IMR-90 (cell line): ENCODE data around the gene HIF1AN. TPM values are rescaled to one million over a fixed set of nuclear protein-coding genes. Genes with fewer than 3 reads are reported as not detected.

Experiments used
- ATAC-seq: fragments of 200-7000 bp; cut with Tn5 transposase; 2 replicates; pipeline ENCODE4 v1.9.1; 2020; ENCODE audit warnings: low read depth, mild to moderate bottlenecking, moderate library complexity
- BruUV-seq: library from RNA; stranded (reverse); fragments of 400-500 nt; replicated peaks from 2 replicates; lab custom pipeline; 2021; lab: Mats Ljungman, UMichigan
- CTCF ChIA-PET: fragments of 300-600 bp; formaldehyde crosslinking; extraction: SDS; loops from one replicate; lab custom pipeline; 2021; ENCODE audit warnings: antibody characterized with exemption; lab: Yijun Ruan, JAX
- POLR2A ChIA-PET: fragments of 300-600 bp; sonication (Branson Sonifier 250); formaldehyde crosslinking; loops from one replicate; lab custom pipeline; 2022; ENCODE audit warnings: antibody characterized with exemption; ENCODE audit not compliant: unreplicated experiment; lab: Charles Lee
- DNase-seq: peaks from one replicate; pipeline ENCODE4 v3.0.0; 2013
- H2AFZ ChIP-seq: replicated peaks from 2 replicates; pipeline ENCODE3; 2013; ENCODE audit warnings: low read length, mild to moderate bottlenecking; ENCODE audit not compliant: poor library complexity
- H2AK5ac ChIP-seq: 2 replicates; pipeline ENCODE4 v1.6.1; 2013; ENCODE audit warnings: low read depth, low read length, inconsistent platforms
- H2AK9ac ChIP-seq: replicated peaks from 2 replicates; pipeline ENCODE3; 2013; ENCODE audit warnings: mild to moderate bottlenecking, low read depth, low read length, moderate library complexity; ENCODE audit not compliant: poor library complexity
- H2BK120ac ChIP-seq: 2 replicates; pipeline ENCODE4 v1.6.1; 2013; ENCODE audit warnings: low read depth, low read length, inconsistent platforms
- H2BK15ac ChIP-seq: 3 replicates; pipeline ENCODE4 v1.6.1; 2013; ENCODE audit warnings: low read depth, low read length, inconsistent platforms
- H2BK20ac ChIP-seq: 2 replicates; pipeline ENCODE4 v1.6.1; 2013; ENCODE audit warnings: low read depth, mild to moderate bottlenecking, inconsistent platforms, low read length, moderate library complexity
- H2BK5ac ChIP-seq: 2 replicates; pipeline ENCODE4 v1.6.1; 2013; ENCODE audit warnings: mild to moderate bottlenecking, low read depth, low read length, inconsistent platforms; ENCODE audit not compliant: poor library complexity, severe bottlenecking
- H3K14ac ChIP-seq: replicated peaks from 2 replicates; pipeline ENCODE4 v1.6.1; 2013; ENCODE audit warnings: low read depth, low read length, inconsistent platforms
- H3K18ac ChIP-seq: 2 replicates; pipeline ENCODE4 v1.6.1; 2013; ENCODE audit warnings: low read depth, low read length, control low read depth
- H3K23ac ChIP-seq: 2 replicates; pipeline ENCODE4 v1.6.1; 2013; ENCODE audit warnings: low read depth, low read length, inconsistent platforms
- H3K27ac ChIP-seq: 2 replicates; pipeline ENCODE4 v1.5.1; 2013; ENCODE audit warnings: mild to moderate bottlenecking, control low read depth, low read length; ENCODE audit not compliant: insufficient read depth
- H3K27me3 ChIP-seq: 2 replicates; pipeline ENCODE4 v1.6.1; 2013; ENCODE audit warnings: low read length; ENCODE audit not compliant: control insufficient read depth, insufficient read depth
- H3K36me3 ChIP-seq: 2 replicates; pipeline ENCODE4 v1.6.1; 2013; ENCODE audit warnings: low read length, mixed read lengths; ENCODE audit not compliant: control insufficient read depth, insufficient read depth
- H3K4ac ChIP-seq: 2 replicates; pipeline ENCODE4 v1.6.1; 2013; ENCODE audit warnings: low read depth, low read length, inconsistent platforms
- H3K4me1 ChIP-seq: 2 replicates; pipeline ENCODE4 v1.6.1; 2013; ENCODE audit warnings: low read length, mixed read lengths; ENCODE audit not compliant: control insufficient read depth, insufficient read depth
- H3K4me2 ChIP-seq: 2 replicates; pipeline ENCODE4 v1.6.1; 2013; ENCODE audit warnings: low read depth, mild to moderate bottlenecking, control low read depth, low read length, moderate library complexity
- H3K4me3 ChIP-seq: 2 replicates; pipeline ENCODE4 v1.5.1; 2013; ENCODE audit warnings: low read depth, mild to moderate bottlenecking, control low read depth, low read length, moderate library complexity; ENCODE audit not compliant: insufficient read depth
- H3K56ac ChIP-seq: 2 replicates; pipeline ENCODE4 v1.6.1; 2013; ENCODE audit warnings: low read length, inconsistent platforms; ENCODE audit not compliant: insufficient read depth; ENCODE audit errors: extremely low read depth
- H3K79me1 ChIP-seq, 2 experiments: 2 replicates each; pipeline ENCODE4 v1.6.1; 2013; ENCODE audit warnings: low read length in 2 of 2, inconsistent platforms in 1 of 2, low read depth in 1 of 2
- H3K9ac ChIP-seq: 2 replicates; pipeline ENCODE4 v1.6.1; 2013; ENCODE audit warnings: low read depth, low read length, control low read depth
- H3K9me1 ChIP-seq: 2 replicates; pipeline ENCODE4 v1.6.1; 2013; ENCODE audit warnings: low read length, inconsistent platforms; ENCODE audit not compliant: insufficient read depth
- H3K9me3 ChIP-seq: 2 replicates; pipeline ENCODE4 v1.6.1; 2013; ENCODE audit warnings: low read length; ENCODE audit not compliant: control insufficient read depth, insufficient read depth
- H4K20me1 ChIP-seq: 2 replicates; pipeline ENCODE4 v1.6.1; 2013; ENCODE audit warnings: low read length, inconsistent platforms; ENCODE audit not compliant: insufficient read depth
- H4K5ac ChIP-seq: 2 replicates; pipeline ENCODE4 v1.6.1; 2013; ENCODE audit warnings: mild to moderate bottlenecking, low read depth, low read length, control low read depth
- H4K8ac ChIP-seq, 2 experiments: 2 replicates each; pipeline ENCODE4 v1.6.1; 2013; ENCODE audit warnings: low read depth in 2 of 2, low read length in 2 of 2, control low read depth in 1 of 2, inconsistent platforms in 1 of 2
- H4K91ac ChIP-seq: 2 replicates; pipeline ENCODE4 v1.6.1; 2013; ENCODE audit warnings: low read depth, low read length, inconsistent platforms; ENCODE audit not compliant: insufficient read depth
- BHLHE40 ChIP-seq: fragments of 150-350 bp; IDR thresholded peaks from 2 replicates; pipeline ENCODE4 v1.6.1; 2016; ENCODE audit warnings: mild to moderate bottlenecking, low read depth, low read length
- CEBPB ChIP-seq: IDR thresholded peaks from 2 replicates; pipeline ENCODE4 v1.6.1; 2012; ENCODE audit warnings: low read depth, low read length, improper control_type of control experiment
- CHD1 ChIP-seq: IDR thresholded peaks from 2 replicates; pipeline ENCODE4 v1.6.1; 2012; ENCODE audit warnings: low read depth, low read length, improper control_type of control experiment
- MAFK ChIP-seq: IDR thresholded peaks from 2 replicates; pipeline ENCODE4 v1.6.1; 2012; ENCODE audit warnings: low read depth, low read length, improper control_type of control experiment
- MXI1 ChIP-seq: IDR thresholded peaks from 2 replicates; pipeline ENCODE4 v1.6.1; 2012; ENCODE audit warnings: low read depth, mild to moderate bottlenecking, low read length, moderate library complexity, borderline replicate concordance
- NFE2L2 ChIP-seq: fragments of 150-350 bp; IDR thresholded peaks from 2 replicates; pipeline ENCODE4 v1.6.1; 2016; ENCODE audit warnings: low read depth, mild to moderate bottlenecking, low read length
- POLR2A ChIP-seq: IDR thresholded peaks from 2 replicates; pipeline ENCODE4 v1.6.1; 2012; ENCODE audit warnings: mild to moderate bottlenecking, low read depth, low read length
- RAD21 ChIP-seq: IDR thresholded peaks from 2 replicates; pipeline ENCODE4 v1.6.1; 2012; ENCODE audit warnings: low read length, improper control_type of control experiment
- RCOR1 ChIP-seq: IDR thresholded peaks from 2 replicates; pipeline ENCODE4 v1.6.1; 2012; ENCODE audit warnings: mild to moderate bottlenecking, low read length, improper control_type of control experiment; ENCODE audit not compliant: insufficient replicate concordance
- RFX5 ChIP-seq: IDR thresholded peaks from 2 replicates; pipeline ENCODE4 v1.8.0; 2012; ENCODE audit warnings: low read depth, mild to moderate bottlenecking, low read length, moderate library complexity
- SMC3 ChIP-seq: fragments of 150-350 bp; IDR thresholded peaks from 2 replicates; pipeline ENCODE4 v1.6.1; 2016; ENCODE audit warnings: low read depth, mild to moderate bottlenecking, antibody characterized with exemption, low read length, moderate library complexity
- WGBS, 2 experiments: methylation state at CpG; one replicate each; pipeline versions ENCODE4 v1.1.5 to v1.1.7; 2013; ENCODE audit warnings: missing lambda C conversion rate in 2 of 2; ENCODE audit not compliant: insufficient read length in 1 of 2; ENCODE audit errors: extremely low coverage in 2 of 2; 5-methylcytosine and 5-hydroxymethylcytosine counted together
- dilution Hi-C: fragments of 300-500 bp; cut with HindIII; formaldehyde crosslinking; loops from one replicate; pipeline ENCODE4 v1.14.3; 2018; ENCODE audit warnings: low sequenced_read_pairs; ENCODE audit not compliant: unreplicated experiment
- in situ Hi-C: fragments of 300-500 bp; cut with MboI; formaldehyde crosslinking; loops from 3 replicates; pipeline ENCODE4 v1.14.3; 2019; ENCODE audit warnings: low sequenced_read_pairs, inconsistent platforms, mixed read lengths
- intact Hi-C: fragments of 100-400 bp; cut with micrococcal nuclease; formaldehyde crosslinking; loops from 2 replicates; pipeline ENCODE4 v1.10.0; 2022
- polyA plus RNA-seq, 3 experiments: library from polyadenylated mRNA; depleted of rRNA; stranded (reverse); fragments of >200 nt; gene quantifications; 2 replicates each; pipeline ENCODE4 v1.2.3, GENCODE V29; 2012; ENCODE audit warnings: low replicate concordance in 1 of 3
- total RNA-seq: library from RNA; depleted of rRNA; stranded (reverse); fragments of >200 nt; gene quantifications from 2 replicates; pipeline ENCODE4 v1.2.3, GENCODE V29; 2012
- TF ChIP-seq, protein P1 (sequence below): fragments of 150-350 bp; IDR thresholded peaks from 2 replicates; pipeline ENCODE4 v1.6.1; 2017; ENCODE audit warnings: mild to moderate bottlenecking, antibody characterized with exemption, low read length, low read depth
- TF ChIP-seq, protein P2 (sequence below): conservative IDR thresholded peaks from 2 replicates; pipeline ENCODE4 v1.5.1; 2012; ENCODE audit warnings: mild to moderate bottlenecking, low read depth, low read length, improper control_type of control experiment
- TF ChIP-seq, protein P3 (sequence below): fragments of 150-350 bp; IDR thresholded peaks from 2 replicates; pipeline ENCODE4 v1.6.1; 2016; ENCODE audit warnings: low read depth, mild to moderate bottlenecking, low read length, moderate library complexity, borderline replicate concordance

The HIF1AN gene
- total and polyA plus RNA-seq, 2 of the 4 experiments (the other 2 are of a cell fraction): 10.2 to 10.3 TPM

DNA sequence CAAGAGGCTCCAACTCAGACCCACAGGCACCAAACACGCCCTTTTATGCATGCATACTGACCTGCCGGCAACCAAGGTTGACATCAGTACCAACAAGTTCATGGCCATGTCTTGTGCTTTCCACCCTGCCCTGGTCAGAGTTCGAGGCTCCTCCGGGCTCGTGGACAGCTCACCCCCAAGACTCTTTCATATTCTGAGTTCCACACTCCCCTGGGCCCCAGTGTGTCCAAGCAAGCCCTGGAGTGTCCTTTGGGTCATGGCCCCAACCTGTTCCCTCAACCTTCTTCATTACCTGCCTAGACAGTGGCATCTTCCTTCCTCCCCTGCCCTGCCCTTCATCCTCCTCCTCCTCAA is 40.5 kb downstream of the HIF1AN start:
- Histone ChIP-seq H2AFZ (no peak overlapping the region), H3K79me1 (no peaks in the 10 kb centered on the region), H4K20me1 (no peaks in the 10 kb centered on the region), H4K8ac (no peak overlapping the region), H3K18ac (no peak overlapping the region), H2BK120ac (no peak overlapping the region), H2BK15ac (no peak overlapping the region), H3K14ac (no peak overlapping the region), H2AK5ac (no peak overlapping the region), H3K4me1 (no peaks in the 10 kb centered on the region), H2AK9ac (no peak overlapping the region), H3K9me3 (no peaks in the 10 kb centered on the region), H2BK20ac (no peak overlapping the region), H3K9me1 (no peaks in the 10 kb centered on the region), H3K27me3 (peaks cover 40% of the 10 kb centered on the region), H3K4me3 (no peak overlapping the region), H3K27ac (no peak overlapping the region), H4K5ac (no peak overlapping the region), H3K9ac (no peak overlapping the region), H3K4ac (no peak overlapping the region), H2BK5ac (no peak overlapping the region), H4K91ac (no peak overlapping the region), H3K36me3 (no peaks in the 10 kb centered on the region), H3K4me2 (no peak overlapping the region), H3K23ac (no peak overlapping the region), H3K56ac (no peak overlapping the region)
- ChIA-PET POLR2A (no interaction called here), CTCF (no interaction called here)
- intact Hi-C loops (no loop called here), dilution Hi-C loops (no loop called here), in situ Hi-C loops (no loop called here)
- DNase-seq (no peak), ATAC-seq (no peak)
- WGBS, 2 experiments: 29% methylated on average over 3 of the region's 5 CpGs; no CpG with 5 or more reads in 1 of the 2 experiments
- TF ChIP-seq, protein P1, sequence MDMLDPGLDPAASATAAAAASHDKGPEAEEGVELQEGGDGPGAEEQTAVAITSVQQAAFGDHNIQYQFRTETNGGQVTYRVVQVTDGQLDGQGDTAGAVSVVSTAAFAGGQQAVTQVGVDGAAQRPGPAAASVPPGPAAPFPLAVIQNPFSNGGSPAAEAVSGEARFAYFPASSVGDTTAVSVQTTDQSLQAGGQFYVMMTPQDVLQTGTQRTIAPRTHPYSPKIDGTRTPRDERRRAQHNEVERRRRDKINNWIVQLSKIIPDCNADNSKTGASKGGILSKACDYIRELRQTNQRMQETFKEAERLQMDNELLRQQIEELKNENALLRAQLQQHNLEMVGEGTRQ: no peak
- TF ChIP-seq MXI1: no peak
- TF ChIP-seq RCOR1: no peak
- TF ChIP-seq CEBPB: no peak
- no peak for TF ChIP-seq MAFK
- TF ChIP-seq, protein P2, sequence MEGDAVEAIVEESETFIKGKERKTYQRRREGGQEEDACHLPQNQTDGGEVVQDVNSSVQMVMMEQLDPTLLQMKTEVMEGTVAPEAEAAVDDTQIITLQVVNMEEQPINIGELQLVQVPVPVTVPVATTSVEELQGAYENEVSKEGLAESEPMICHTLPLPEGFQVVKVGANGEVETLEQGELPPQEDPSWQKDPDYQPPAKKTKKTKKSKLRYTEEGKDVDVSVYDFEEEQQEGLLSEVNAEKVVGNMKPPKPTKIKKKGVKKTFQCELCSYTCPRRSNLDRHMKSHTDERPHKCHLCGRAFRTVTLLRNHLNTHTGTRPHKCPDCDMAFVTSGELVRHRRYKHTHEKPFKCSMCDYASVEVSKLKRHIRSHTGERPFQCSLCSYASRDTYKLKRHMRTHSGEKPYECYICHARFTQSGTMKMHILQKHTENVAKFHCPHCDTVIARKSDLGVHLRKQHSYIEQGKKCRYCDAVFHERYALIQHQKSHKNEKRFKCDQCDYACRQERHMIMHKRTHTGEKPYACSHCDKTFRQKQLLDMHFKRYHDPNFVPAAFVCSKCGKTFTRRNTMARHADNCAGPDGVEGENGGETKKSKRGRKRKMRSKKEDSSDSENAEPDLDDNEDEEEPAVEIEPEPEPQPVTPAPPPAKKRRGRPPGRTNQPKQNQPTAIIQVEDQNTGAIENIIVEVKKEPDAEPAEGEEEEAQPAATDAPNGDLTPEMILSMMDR: no peak
- TF ChIP-seq, protein P3, sequence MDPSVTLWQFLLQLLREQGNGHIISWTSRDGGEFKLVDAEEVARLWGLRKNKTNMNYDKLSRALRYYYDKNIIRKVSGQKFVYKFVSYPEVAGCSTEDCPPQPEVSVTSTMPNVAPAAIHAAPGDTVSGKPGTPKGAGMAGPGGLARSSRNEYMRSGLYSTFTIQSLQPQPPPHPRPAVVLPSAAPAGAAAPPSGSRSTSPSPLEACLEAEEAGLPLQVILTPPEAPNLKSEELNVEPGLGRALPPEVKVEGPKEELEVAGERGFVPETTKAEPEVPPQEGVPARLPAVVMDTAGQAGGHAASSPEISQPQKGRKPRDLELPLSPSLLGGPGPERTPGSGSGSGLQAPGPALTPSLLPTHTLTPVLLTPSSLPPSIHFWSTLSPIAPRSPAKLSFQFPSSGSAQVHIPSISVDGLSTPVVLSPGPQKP: no peak
- no peak for TF ChIP-seq NFE2L2
- TF ChIP-seq SMC3: no peak
- no peak for TF ChIP-seq CHD1
- TF ChIP-seq RFX5: no peak
- TF ChIP-seq POLR2A: no peak
- TF ChIP-seq BHLHE40: no peak
- no peak for TF ChIP-seq RAD21
- BruUV-seq: no TSS peak
